Measurements from ENCODE around the gene OVCA2. TPM values are rescaled to one million over a fixed set of nuclear protein-coding genes. Genes with fewer than 3 reads are reported as not detected.

The OVCA2 gene
- total RNA-seq, 1 experiment from 2014 or later = 51.8 TPM

GRCh38 chr17:2082003-2082781 lies 40.4 kb downstream of the OVCA2 start:
- no peak overlapping the region for H3K4me3 ChIP-seq
- no peaks in the 10 kb centered on the region for H3K27me3 ChIP-seq
- no peaks in the 10 kb centered on the region; the same call in none of the 2 replicates for H3K36me3 ChIP-seq
- no peaks in the 10 kb centered on the region for H3K9me3 ChIP-seq
- DNase-seq = no peak

GRCh38 chr17:2083613-2084035 lies 41.8 kb downstream of the OVCA2 start:
- no peak overlapping the region for H3K4me3 ChIP-seq
- H3K27me3 ChIP-seq = no peaks in the 10 kb centered on the region
- no peaks in the 10 kb centered on the region; the same call in none of the 2 replicates for H3K36me3 ChIP-seq
- no peak for DNase-seq
- no peaks in the 10 kb centered on the region for H3K9me3 ChIP-seq

GRCh38 chr17:2084036-2084765 lies 42.4 kb downstream of the OVCA2 start:
- DNase-seq = peak; percentile 44
- Histone ChIP-seq H3K36me3 (no peaks in the 10 kb centered on the region; the same call in 1 of the 2 replicates), H3K9me3 (no peaks in the 10 kb centered on the region), H3K4me3 (no peak overlapping the region), H3K27me3 (no peaks in the 10 kb centered on the region)

DNA sequence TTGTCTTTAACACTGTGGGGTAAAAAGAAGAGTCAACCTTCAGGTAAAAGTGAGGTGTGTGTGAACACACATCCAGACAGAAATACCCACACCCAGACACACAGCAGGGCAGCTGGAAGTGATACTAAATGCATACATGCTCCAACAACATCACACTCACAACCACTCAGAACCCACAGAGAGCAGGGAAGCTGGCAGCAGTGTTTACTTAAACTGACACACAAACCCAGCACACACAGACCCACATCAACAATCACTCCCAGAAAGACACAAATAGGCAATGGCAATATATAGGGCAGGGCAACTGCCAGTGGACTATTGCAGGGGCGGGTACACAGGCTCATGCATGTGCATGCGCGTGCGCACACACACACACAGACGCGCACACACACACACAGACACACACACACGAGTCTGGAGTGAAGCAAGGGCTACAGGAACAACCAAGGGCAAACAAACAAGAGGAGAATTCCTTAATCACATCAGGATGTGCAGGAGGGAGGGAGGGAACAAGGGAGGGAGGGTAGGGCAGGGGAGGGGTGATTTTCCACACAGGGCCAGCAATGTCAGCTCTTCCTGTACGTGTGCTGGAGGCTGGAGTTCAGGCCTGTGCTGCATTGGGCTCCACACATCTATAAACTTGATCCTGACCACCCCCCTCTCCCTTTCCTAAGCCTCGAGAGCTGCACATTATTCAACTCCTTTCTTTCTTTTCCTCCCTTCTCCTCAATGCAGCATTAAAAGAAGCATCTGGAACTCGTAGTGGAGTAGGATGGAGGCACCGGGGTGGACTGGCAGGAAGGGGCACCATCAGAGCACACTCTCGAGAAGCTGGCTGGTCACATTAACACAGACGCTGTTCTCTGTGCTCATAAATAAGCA lies 43.2 kb downstream of the OVCA2 start:
- H3K27me3 ChIP-seq = no peaks in the 10 kb centered on the region
- no peak for DNase-seq
- no peak overlapping the region for H3K4me3 ChIP-seq
- H3K9me3 ChIP-seq = no peaks in the 10 kb centered on the region
- H3K36me3 ChIP-seq = no peaks in the 10 kb centered on the region; the same call in 1 of the 2 replicates

- Histone ChIP-seq H3K36me3 (no peaks in the 10 kb centered on the region; the same call in 1 of the 2 replicates), H3K9me3 (no peaks in the 10 kb centered on the region), H3K27me3 (no peaks in the 10 kb centered on the region), H3K4me3 (no peak overlapping the region)
- peak; percentile 38 for DNase-seq
Observed at GRCh38 chr17:2085648-2085949, 43.8 kb downstream of the OVCA2 start.

DNA sequence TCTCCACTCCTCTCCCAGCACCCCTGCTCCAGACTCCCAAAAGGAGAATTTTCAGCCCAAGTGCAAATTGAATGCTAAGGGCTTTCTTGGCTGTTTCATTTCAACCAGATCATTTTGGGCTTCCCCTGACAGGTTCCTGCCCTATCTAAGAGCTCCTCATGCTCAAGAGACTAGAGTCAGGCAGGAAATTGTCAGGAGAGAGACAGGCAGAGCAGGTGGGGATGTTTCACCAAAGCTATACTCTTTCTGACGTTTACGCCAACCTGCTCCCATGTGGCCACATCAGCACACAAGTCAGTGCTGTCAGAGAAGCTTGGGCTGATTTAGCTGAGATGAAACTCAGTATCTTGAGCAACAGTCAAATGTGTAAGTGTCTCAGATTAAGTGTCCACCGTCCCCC lies 44.5 kb downstream of the OVCA2 start:
- no peak for DNase-seq
- Histone ChIP-seq H3K27me3 (no peaks in the 10 kb centered on the region), H3K4me3 (no peak overlapping the region), H3K36me3 (no peaks in the 10 kb centered on the region; the same call in 1 of the 2 replicates), H3K9me3 (no peaks in the 10 kb centered on the region)

DNA sequence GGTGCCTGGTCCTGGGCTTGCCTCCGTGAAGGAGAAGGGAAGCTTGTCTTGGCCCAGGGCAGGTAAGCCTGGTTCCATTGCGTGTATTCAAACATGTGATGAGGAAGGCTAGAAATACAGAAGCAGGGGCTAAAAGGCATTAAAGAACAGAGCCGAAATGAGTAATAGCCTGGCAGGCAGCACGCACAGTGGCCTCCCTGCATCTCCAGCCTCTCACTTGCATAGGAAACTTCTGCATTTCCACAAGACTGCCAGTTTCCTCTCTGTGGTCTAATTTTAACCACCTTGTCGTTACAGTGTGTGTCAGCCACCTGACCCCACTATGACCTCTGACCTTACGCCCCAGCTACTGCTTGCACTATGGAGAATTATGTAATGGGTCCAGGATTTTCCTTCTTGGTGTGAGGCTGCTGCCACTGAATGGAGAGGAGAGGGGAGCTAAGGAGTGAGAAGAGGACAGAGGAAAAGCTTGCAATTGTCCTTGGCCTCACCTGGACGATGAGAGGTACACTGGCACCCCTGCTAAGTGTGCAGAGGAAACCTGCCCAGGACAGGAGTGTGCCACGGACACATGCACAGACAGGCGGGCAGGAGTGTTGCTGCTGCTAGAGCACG lies 45.9 kb downstream of the OVCA2 start:
- Histone ChIP-seq H3K9me3 (no peaks in the 10 kb centered on the region), H3K27me3 (no peaks in the 10 kb centered on the region), H3K4me3 (no peak overlapping the region), H3K36me3 (no peaks in the 10 kb centered on the region)
- DNase-seq = no peak

DNA sequence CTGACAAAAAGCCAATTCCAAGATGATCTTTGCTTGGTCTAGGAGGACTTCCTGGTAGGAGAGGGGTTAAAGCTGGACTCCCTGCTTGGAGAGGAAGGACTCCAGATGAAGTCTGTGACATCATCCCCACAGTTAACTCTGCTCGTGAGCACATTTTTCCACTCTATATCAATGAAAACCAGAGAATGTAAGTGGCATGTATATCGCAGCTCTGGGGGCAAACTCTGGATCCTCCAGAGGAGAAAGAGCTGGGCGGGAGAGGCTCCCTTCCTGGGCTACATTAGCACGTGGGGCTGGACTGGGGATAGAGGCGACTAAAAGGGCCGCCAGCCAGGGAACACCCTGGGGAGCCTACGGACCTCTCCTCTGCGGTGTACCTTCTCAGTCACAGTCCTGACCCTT lies 47.2 kb downstream of the OVCA2 start:
- H3K4me3 ChIP-seq = no peak overlapping the region
- H3K27me3 ChIP-seq = no peaks in the 10 kb centered on the region
- H3K9me3 ChIP-seq = no peaks in the 10 kb centered on the region
- H3K36me3 ChIP-seq = no peaks in the 10 kb centered on the region
- no peak for DNase-seq

- H3K4me3 ChIP-seq = no peak overlapping the region
- no peak for DNase-seq
- no peaks in the 10 kb centered on the region for H3K36me3 ChIP-seq
- H3K9me3 ChIP-seq = no peaks in the 10 kb centered on the region
- H3K27me3 ChIP-seq = no peaks in the 10 kb centered on the region
Observed at GRCh38 chr17:2090210-2090641, 48.4 kb downstream of the OVCA2 start.

DNA sequence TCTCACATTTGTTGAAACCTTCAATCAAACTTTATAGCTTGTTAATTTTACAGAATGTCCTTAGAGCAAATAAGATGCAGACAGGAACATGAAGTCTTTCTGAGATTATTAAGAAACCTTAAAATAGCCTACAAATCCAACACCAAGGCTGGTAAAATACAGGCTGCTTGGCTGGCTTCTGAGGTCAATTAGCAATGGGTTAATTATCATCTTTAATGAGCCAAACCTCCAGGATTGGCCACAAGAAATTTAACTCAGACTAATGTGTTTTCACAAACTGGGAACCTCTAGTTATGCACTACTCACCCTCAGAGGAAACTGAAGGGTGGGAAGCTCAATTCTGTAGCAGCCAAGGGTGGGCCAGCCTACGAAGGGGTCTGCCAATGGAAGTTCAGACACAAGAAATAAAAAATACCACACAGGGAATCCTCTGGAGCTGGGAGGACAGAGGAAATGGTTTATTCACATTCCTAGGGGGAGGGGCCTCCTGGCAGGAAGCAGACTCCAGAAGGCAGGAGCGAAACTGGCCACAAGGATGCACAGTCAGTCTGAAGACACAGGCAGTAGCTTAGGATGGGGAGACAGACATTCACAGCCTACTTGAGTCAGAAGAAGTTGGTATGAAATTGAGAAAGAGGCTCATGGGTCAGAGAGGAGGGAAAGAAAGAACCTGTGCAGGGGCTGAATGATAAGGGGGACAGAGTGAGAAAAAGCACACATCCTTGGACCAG lies 49.1 kb downstream of the OVCA2 start:
- Histone ChIP-seq H3K9me3 (no peaks in the 10 kb centered on the region), H3K36me3 (no peaks in the 10 kb centered on the region), H3K4me3 (no peak overlapping the region), H3K27me3 (no peaks in the 10 kb centered on the region)
- peak; percentile 76 for DNase-seq

DNA sequence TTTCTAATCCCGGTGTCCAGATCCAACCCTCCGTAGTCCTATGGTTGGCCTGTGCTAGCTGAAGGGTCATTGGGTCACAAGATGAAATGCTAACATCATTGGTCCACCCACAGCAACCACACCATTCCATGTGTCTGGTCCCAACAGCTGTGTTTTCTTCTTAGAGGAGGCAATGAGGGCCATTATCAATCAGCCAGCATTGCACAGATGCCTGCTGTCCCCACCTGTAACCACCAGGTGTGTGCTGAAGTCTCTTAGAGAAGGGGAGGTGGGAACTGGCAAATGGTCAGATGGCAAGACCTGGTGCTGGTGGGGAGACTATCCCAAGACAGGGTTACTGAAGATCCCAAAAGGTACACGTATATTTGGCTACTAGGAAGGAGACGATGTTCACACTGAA lies 50.4 kb downstream of the OVCA2 start:
- Histone ChIP-seq H3K9me3 (no peaks in the 10 kb centered on the region), H3K27me3 (no peaks in the 10 kb centered on the region), H3K4me3 (no peak overlapping the region), H3K36me3 (no peaks in the 10 kb centered on the region)
- DNase-seq = no peak

Other genes starting within 250 kb of the OVCA2 start
- 6.3 and 9.6 TPM in 2 replicates for gene SMYD4, start 212.1 kb upstream of the OVCA2 start, total RNA-seq (2014; rRNA removed; shearing (Covaris generic); ENCODE audit: low replicate concordance)
- gene RPA1, start 212.0 kb upstream of the OVCA2 start, total RNA-seq (2014; rRNA removed; shearing (Covaris generic); ENCODE audit: low replicate concordance) = 34.6 and 49.4 TPM in 2 replicates
- gene RTN4RL1, start 16.7 kb upstream of the OVCA2 start, total RNA-seq (2014; rRNA removed; shearing (Covaris generic); ENCODE audit: low replicate concordance) = 4.9 and 8.9 TPM in 2 replicates
- gene DPH1, start 11.9 kb upstream of the OVCA2 start, total RNA-seq (2014; rRNA removed; shearing (Covaris generic); ENCODE audit: low replicate concordance) = 14.2 and 18.4 TPM in 2 replicates
- 0.89 and 1.1 TPM in 2 replicates for gene HIC1, start 13.1 kb downstream of the OVCA2 start, total RNA-seq (2014; rRNA removed; shearing (Covaris generic); ENCODE audit: low replicate concordance)

Measured in MG63 (cell line).